ENCODE measurements around the gene SLC6A6. TPM values are rescaled to one million over a fixed set of nuclear protein-coding genes. Genes with fewer than 3 reads are reported as not detected.
A peak's percentile ranks its signal among the peaks of the same experiment; 100 is the strongest.

Gene SLC6A6
- total RNA-seq, 6 experiments from 2014 or later = 22.5 to 33.0 (median 28.6) TPM

GRCh38 chr3:14464521-14464920 is 62.1 kb downstream of the SLC6A6 start:
- peaks cover 22% of the 10 kb centered on the region; the same call in 1 of the 2 replicates for H3K36me3 Mint-ChIP-seq (ENCODE audit: low read depth)
- no peak overlapping the region for H3K27ac Mint-ChIP-seq
- H3K4me3 Mint-ChIP-seq = no peak overlapping the region
- peaks cover 6% of the 10 kb centered on the region for H3K27me3 Mint-ChIP-seq (ENCODE audit: insufficient read depth)
- peaks cover 15% of the 10 kb centered on the region for H3K4me1 Mint-ChIP-seq (ENCODE audit: low read depth)
- no peak for DNase-seq
- no peaks in the 10 kb centered on the region for H3K9me3 Mint-ChIP-seq
- no peak for TF ChIP-seq CTCF (IDR thresholded peaks at IDR 0.05)

DNA sequence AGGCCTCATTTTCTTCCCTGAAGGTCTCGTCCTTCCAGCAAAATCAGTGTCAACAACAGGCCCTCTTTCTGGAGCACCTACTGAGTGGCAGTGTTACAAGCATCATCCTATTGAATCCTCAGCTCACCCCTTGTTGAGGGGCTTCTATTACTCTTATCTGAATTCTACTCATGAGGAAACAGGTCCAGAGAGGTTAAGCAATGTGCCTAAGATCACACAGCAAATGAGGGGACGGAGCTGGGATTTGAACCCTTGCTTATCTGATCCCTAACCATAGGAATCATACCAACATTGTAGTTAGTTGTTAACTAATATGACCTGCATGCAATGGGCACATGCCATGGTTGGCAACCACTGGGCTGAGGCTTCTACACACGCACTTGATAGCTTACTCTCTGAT is 63.0 kb downstream of the SLC6A6 start:
- Mint-ChIP-seq H3K4me1 (ENCODE audit: low read depth) (peaks cover 8% of the 10 kb centered on the region), H3K4me3 (no peak overlapping the region), H3K9me3 (no peaks in the 10 kb centered on the region), H3K36me3 (ENCODE audit: low read depth) (peaks cover 16% of the 10 kb centered on the region; the same call in 1 of the 2 replicates), H3K27me3 (ENCODE audit: insufficient read depth) (peaks cover 6% of the 10 kb centered on the region), H3K27ac (no peak overlapping the region)
- no peak for DNase-seq
- TF ChIP-seq CTCF (IDR thresholded peaks at IDR 0.05) = no peak

DNA sequence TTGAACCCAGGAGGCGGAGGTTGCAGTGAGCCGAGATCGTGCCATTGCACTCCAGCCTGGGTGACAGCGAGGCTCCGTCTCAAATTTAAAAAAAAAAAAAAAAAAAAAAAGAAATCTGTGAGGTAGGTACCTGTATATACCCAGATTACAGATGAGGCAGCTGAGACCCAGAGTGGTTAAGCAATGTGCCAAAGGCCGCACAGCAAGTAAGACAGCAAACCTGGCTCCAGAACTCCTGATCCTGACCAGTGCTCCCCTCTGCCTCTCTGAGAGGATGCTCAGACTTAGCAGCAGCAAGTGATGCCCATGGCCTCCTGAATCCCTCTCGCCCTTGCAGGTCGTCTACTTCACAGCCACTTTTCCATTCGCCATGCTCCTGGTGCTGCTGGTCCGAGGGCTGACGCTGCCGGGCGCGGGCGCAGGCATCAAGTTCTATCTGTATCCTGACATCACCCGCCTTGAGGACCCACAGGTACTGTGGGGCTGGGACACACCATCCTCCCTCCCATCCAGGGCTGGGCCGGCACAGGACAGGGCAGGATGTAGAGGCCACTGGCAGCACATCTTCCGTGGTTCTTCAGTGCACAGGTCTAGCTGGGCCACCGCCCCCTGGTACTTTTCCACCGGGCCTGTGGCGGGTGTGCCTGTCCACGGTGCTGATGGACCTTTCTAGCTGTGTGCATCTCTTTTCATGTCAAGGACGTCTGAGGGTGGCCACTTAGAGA is 63.9 kb downstream of the SLC6A6 start:
- Mint-ChIP-seq H3K4me1 (ENCODE audit: low read depth) (peaks cover 8% of the 10 kb centered on the region), H3K27me3 (ENCODE audit: insufficient read depth) (peaks cover 6% of the 10 kb centered on the region), H3K9me3 (no peaks in the 10 kb centered on the region), H3K27ac (no peak overlapping the region), H3K36me3 (ENCODE audit: low read depth) (peaks cover 22% of the 10 kb centered on the region; the same call in 1 of the 2 replicates), H3K4me3 (no peak overlapping the region)
- no peak for DNase-seq
- TF ChIP-seq CTCF (IDR thresholded peaks at IDR 0.05) = no peak

GRCh38 chr3:14467814-14468620 is 65.6 kb downstream of the SLC6A6 start:
- Mint-ChIP-seq H3K4me1 (ENCODE audit: low read depth) (peaks cover 25% of the 10 kb centered on the region), H3K4me3 (no peak overlapping the region), H3K27ac (no peak overlapping the region), H3K36me3 (ENCODE audit: low read depth) (peaks cover 14% of the 10 kb centered on the region), H3K9me3 (no peaks in the 10 kb centered on the region), H3K27me3 (ENCODE audit: insufficient read depth) (no peaks in the 10 kb centered on the region; the same call in 1 of the 2 replicates)
- TF ChIP-seq CTCF (IDR thresholded peaks at IDR 0.05) = peak; percentile 88
- no peak for DNase-seq

DNA sequence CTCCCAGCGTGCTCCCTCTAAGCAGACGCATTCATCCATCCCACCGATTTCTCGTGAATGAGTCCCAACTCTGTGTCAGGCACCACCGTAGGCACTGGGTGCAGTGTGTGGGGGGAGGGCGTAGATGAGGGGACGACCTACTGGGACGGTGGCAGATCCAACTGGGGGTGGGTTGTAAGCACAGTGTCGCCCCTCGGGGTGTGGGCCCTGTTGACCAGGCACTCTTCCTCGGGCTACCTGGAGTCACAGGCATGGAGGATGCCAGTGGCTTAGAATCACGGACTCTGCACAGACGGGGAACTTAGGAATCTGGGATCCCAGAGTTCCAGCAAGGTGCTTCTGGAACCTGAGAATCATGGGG is 66.2 kb downstream of the SLC6A6 start:
- no peak overlapping the region for H3K27ac Mint-ChIP-seq
- H3K4me3 Mint-ChIP-seq = no peak overlapping the region
- peaks cover 20% of the 10 kb centered on the region for H3K36me3 Mint-ChIP-seq (ENCODE audit: low read depth)
- no peaks in the 10 kb centered on the region; the same call in 1 of the 2 replicates for H3K27me3 Mint-ChIP-seq (ENCODE audit: insufficient read depth)
- peaks cover 30% of the 10 kb centered on the region for H3K4me1 Mint-ChIP-seq (ENCODE audit: low read depth)
- TF ChIP-seq CTCF (IDR thresholded peaks at IDR 0.05) = no peak
- no peak for DNase-seq
- H3K9me3 Mint-ChIP-seq = no peaks in the 10 kb centered on the region

Data from HFFc6 (cell line).